Omental fat pad (tissue), 4 donors: ENCODE results near the gene NMUR1. TPM values are rescaled to one million over a fixed set of nuclear protein-coding genes. Genes with fewer than 3 reads are reported as not detected.

ENCODE experiments used
- ATAC-seq: fragments of 150-250 bp; one replicate; pipeline ENCODE4 v1.9.1; 2016; ENCODE audit warnings: mild to moderate bottlenecking, moderate library complexity; ENCODE audit not compliant: low FRiP score
- DNase-seq: peaks from one replicate; pipeline ENCODE4 v3.0.0-alpha.2; 2019; ENCODE audit warnings: low spot score
- total RNA-seq, 4 donors: library from RNA; depleted of rRNA; stranded (reverse); fragments of >200 nt; gene quantifications; one replicate each; pipeline ENCODE4 v1.1.0, GENCODE V29; 2016
- TF ChIP-seq, protein P1 (sequence below), 3 donors: fragments of 450-650 bp; IDR thresholded peaks; one replicate each; pipeline ENCODE4 v1.5.1; 2016 to 2017; ENCODE audit warnings: antibody characterized with exemption in 3 of 3, mild to moderate bottlenecking in 3 of 3, moderate library complexity in 2 of 3

Gene NMUR1
- total RNA-seq, 4 donors from 2014 or later: 0.65 to 2.5 (median 1.4) TPM

GRCh38 chr2:231528636-231529030, 1.6 kb downstream of the NMUR1 start:
- no peak for ATAC-seq
- DNase-seq: no peak
- TF ChIP-seq, protein P1, sequence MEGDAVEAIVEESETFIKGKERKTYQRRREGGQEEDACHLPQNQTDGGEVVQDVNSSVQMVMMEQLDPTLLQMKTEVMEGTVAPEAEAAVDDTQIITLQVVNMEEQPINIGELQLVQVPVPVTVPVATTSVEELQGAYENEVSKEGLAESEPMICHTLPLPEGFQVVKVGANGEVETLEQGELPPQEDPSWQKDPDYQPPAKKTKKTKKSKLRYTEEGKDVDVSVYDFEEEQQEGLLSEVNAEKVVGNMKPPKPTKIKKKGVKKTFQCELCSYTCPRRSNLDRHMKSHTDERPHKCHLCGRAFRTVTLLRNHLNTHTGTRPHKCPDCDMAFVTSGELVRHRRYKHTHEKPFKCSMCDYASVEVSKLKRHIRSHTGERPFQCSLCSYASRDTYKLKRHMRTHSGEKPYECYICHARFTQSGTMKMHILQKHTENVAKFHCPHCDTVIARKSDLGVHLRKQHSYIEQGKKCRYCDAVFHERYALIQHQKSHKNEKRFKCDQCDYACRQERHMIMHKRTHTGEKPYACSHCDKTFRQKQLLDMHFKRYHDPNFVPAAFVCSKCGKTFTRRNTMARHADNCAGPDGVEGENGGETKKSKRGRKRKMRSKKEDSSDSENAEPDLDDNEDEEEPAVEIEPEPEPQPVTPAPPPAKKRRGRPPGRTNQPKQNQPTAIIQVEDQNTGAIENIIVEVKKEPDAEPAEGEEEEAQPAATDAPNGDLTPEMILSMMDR (IDR thresholded peaks at IDR 0.05): no peak

- DNase-seq: no peak
- TF ChIP-seq, protein P1 (IDR thresholded peaks at IDR 0.05): no peak
- ATAC-seq: no peak
Observed at GRCh38 chr2:231527955-231528635, 2.1 kb downstream of the NMUR1 start.

- ATAC-seq (no peak), DNase-seq (no peak)
- TF ChIP-seq, protein P1 (IDR thresholded peaks at IDR 0.05): no peak
Observed at GRCh38 chr2:231527091-231527395, 3.2 kb downstream of the NMUR1 start.

GRCh38 chr2:231526341-231527090, 3.7 kb downstream of the NMUR1 start:
- TF ChIP-seq, protein P1 (IDR thresholded peaks at IDR 0.05): no peak
- no peak for ATAC-seq
- DNase-seq: no peak

DNA sequence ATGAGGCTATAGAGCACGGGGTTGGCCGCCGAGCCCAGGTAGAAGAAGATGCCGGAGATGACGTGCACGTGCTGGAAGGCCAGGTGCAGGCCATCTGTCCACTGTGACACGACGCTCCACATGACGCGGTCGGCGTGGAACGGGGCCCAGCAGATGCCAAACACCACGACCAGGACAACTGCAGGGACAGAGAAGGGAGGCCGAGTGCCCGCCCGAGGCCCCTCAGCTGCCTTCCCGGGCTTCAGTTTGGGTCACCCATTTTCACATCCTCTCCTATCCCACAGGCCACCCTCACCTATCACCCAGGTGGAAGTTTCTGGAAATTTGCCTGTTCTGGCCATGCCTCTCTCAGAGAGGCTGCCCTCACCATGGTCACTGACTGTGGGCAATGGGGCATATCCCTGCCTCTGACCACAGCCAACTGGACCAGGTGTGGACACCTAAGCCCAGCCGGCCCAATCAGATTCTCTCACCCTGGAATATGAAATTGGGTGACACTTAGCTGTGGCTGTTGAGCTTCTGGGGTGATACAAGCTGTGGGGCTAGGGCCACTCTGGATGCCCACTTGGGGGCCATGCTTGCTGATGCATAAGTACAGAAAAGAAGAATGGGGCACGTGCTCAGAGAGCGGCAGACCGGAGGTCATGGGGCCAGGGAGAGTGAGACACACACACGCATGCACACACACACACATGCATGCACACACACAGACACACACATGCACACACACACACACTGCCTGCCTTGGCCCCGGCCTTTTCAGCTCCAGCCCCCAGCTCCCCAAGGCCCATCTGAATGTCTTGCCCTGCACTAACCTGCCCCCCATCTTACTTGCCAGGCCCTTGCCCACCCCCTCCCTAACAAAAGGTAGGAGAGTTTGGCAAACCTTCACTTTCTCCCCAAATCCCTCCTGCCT, 4.7 kb downstream of the NMUR1 start:
- no peak for ATAC-seq
- TF ChIP-seq, protein P1 (IDR thresholded peaks at IDR 0.05): no peak
- no peak for DNase-seq

GRCh38 chr2:231524477-231525247, 5.6 kb downstream of the NMUR1 start:
- ATAC-seq (no peak), DNase-seq (no peak)
- TF ChIP-seq, protein P1 (IDR thresholded peaks at IDR 0.05): no peak
